Effector memory CD8-positive, alpha-beta T cell (primary cell): Measurements from ENCODE around the gene GMPS.
A peak's percentile ranks its signal among the peaks of the same experiment; 100 is the strongest.
"Not testable (repeated sequence)": the region's sequence is repeated elsewhere in the genome, so short reads cannot be mapped to it uniquely, and the experiment has no call there.

ENCODE experiments used
- ATAC-seq: fragments of 150-1000 bp; cut with Tn5 transposase; replicated peaks from 2 replicates; pipeline ENCODE4 v1.10.0; 2021; ENCODE audit warnings: mild to moderate bottlenecking, moderate library complexity
- DNase-seq, 3 experiments: peaks; one replicate each; pipeline ENCODE4 v3.0.0; 2021
- H3K27ac Mint-ChIP-seq, 2 donors: one replicate each; pipeline ENCODE4 v1.8.0; 2022; ENCODE audit warnings: mild to moderate bottlenecking in 2 of 2, mixed read lengths in 2 of 2, moderate library complexity in 2 of 2
- H3K27me3 Mint-ChIP-seq, 2 donors: one replicate each; pipeline ENCODE4 v1.8.0; 2022; ENCODE audit warnings: mixed read lengths in 2 of 2
- H3K36me3 Mint-ChIP-seq: one replicate; pipeline ENCODE4 v1.8.0; 2022; ENCODE audit warnings: mild to moderate bottlenecking, moderate library complexity, mixed read lengths; ENCODE audit not compliant: insufficient read depth
- H3K4me1 Mint-ChIP-seq, 2 donors: one replicate each; pipeline ENCODE4 v1.8.0; 2022; ENCODE audit warnings: low read depth in 2 of 2, mixed read lengths in 2 of 2
- H3K4me3 Mint-ChIP-seq, 2 donors: one replicate each; pipeline ENCODE4 v1.8.0; 2022; ENCODE audit warnings: mild to moderate bottlenecking in 2 of 2, mixed read lengths in 2 of 2, moderate library complexity in 2 of 2
- H3K9me3 Mint-ChIP-seq, 2 donors: one replicate each; pipeline ENCODE4 v1.8.0; 2022; ENCODE audit warnings: mixed read lengths in 2 of 2

GMPS gene

DNA sequence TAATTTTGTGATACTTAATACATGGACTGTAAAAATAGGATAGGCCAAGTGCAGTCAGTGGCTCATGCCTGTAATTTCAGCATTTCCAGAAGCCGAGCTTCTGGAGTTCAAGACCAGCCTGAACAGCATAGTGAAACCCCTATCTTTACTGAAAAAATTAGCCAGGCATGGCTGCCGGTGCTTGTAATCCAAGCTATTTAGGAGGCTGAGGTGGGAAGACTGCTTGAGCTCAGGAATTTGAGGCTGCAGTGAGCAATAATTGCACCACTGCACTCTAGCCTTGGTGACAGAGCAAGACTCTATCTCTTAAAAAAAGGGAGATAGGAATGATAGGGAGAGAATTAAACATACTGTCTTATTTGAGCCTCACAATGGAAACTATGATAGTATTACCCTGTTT is 51.0 kb downstream of the GMPS start:
- no peaks in the 10 kb centered on the region for H3K27me3 Mint-ChIP-seq
- H3K27ac Mint-ChIP-seq: no peak overlapping the region
- H3K4me1 Mint-ChIP-seq: no peaks in the 10 kb centered on the region
- H3K4me3 Mint-ChIP-seq: no peak overlapping the region
- no peak for DNase-seq
- no peaks in the 10 kb centered on the region for H3K9me3 Mint-ChIP-seq
- peaks cover 63% of the 10 kb centered on the region for H3K36me3 Mint-ChIP-seq
- no peak for ATAC-seq

DNA sequence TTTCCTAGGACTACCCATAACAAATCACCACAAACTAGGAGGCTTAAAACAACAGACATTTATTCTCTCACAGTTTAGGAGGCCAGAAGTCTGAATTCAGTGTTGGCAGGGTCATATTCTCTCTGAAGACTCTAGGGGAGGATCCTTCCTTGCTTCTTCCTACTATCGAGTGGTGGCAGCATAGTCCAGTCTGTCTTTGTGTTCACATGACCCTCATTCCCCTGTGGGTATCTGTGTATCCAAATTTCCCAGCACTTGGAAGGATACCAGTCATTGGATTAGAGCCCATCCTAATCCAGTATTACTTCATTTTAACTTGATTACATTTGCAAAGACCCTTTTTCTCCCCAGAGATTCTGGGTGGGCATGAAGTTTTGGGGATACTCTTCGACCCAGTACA is 63.8 kb downstream of the GMPS start:
- ATAC-seq (no peak), DNase-seq (no peak)
- Mint-ChIP-seq H3K9me3 (no peaks in the 10 kb centered on the region), H3K36me3 (peaks cover 42% of the 10 kb centered on the region), H3K27me3 (no peaks in the 10 kb centered on the region), H3K4me3 (no peak overlapping the region), H3K27ac (no peak overlapping the region), H3K4me1 (no peaks in the 10 kb centered on the region)

DNA sequence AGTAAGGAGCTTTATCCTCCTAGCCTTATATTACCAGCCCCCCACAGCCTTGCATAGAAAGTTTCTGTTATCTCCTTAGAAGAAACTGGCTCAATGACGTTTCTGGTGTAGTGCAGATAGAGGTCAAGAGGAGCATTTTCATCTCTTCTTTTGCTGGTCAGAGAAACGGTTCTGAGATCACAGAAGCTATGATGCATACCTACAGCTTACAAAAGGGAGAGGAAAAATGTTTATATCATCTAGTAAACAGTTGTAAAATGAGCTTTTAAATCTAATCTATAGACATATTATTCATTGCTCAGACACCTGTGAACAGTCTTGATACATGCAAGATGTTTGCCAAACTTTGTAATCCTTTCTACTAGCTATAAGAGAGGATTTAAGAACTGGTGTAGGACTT is 68.0 kb downstream of the GMPS start:
- no peaks in the 10 kb centered on the region for H3K4me1 Mint-ChIP-seq
- H3K36me3 Mint-ChIP-seq: peaks cover 35% of the 10 kb centered on the region

DNA sequence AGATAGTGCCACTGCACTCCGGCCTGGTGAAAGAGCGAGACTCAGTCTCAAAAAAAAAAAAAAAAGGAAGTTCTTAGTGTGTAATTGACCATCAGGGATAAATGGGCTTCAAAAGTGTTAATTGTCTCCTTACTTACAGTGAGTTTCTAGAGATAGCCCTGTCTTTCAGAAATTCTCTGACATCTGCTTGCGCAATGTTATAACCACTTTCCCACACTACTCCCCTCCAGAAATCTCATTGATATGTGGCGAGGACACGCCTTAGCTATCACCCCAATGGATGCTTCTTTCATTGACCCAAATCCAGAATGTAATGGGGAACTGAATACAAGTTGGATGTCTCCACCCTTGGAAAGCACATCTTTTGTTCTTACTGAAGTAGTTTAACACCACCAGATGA is 70.9 kb downstream of the GMPS start:
- no peak overlapping the region for H3K27ac Mint-ChIP-seq
- H3K9me3 Mint-ChIP-seq: no peaks in the 10 kb centered on the region
- peaks cover 23% of the 10 kb centered on the region for H3K36me3 Mint-ChIP-seq
- DNase-seq (no peak), ATAC-seq (no peak)
- no peaks in the 10 kb centered on the region for H3K27me3 Mint-ChIP-seq
- H3K4me3 Mint-ChIP-seq: no peak overlapping the region
- no peaks in the 10 kb centered on the region for H3K4me1 Mint-ChIP-seq

More for the DNA sequence above, 68.0 kb downstream of the GMPS start:
- Mint-ChIP-seq H3K9me3 (no peaks in the 10 kb centered on the region), H3K27ac (no peak overlapping the region), H3K4me3 (no peak overlapping the region), H3K27me3 (no peaks in the 10 kb centered on the region)
- no peak for ATAC-seq
- DNase-seq: no peak

DNA sequence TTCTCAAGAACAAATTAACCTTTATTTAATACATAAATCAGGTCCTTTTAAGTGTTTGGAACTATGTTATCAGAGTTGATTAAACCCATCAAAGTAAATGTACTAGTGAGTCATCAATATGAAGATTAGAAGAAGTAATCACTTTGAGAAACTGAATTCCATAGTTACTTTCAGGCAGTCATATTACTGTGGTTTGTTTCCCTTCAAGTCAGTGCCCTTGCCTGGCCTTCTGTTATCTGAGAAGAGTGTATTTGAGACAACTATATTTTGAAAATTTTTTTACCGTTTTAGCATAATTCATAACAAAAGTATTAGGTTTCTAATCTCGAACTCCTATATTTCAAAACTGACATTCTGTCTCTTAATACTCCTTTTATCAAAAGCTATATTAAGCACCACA is 73.6 kb downstream of the GMPS start:
- Mint-ChIP-seq H3K9me3 (no peaks in the 10 kb centered on the region), H3K27ac (no peak overlapping the region), H3K36me3 (peaks cover 7% of the 10 kb centered on the region), H3K4me1 (no peaks in the 10 kb centered on the region), H3K4me3 (no peak overlapping the region), H3K27me3 (no peaks in the 10 kb centered on the region)
- DNase-seq (no peak), ATAC-seq (no peak)

DNA sequence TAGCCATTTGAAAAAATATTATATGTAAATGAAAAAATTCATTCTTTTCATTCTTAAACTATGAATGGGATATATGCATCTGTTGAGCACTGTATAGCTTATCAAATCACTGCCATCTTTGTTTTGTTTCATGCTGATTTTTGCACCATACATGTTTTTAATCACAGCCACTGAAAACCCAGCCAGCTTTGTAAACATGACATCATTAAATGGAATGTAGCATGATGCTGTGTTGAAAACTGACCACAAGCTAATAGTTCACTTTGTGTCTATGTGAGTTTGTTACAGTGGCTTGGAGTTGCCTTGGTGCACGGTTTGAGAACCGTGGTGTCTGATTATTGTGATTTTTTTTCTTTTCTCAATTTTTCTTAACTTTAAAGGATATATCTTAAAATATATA is 75.7 kb downstream of the GMPS start:
- Mint-ChIP-seq H3K4me3 (no peak overlapping the region), H3K27me3 (no peaks in the 10 kb centered on the region), H3K9me3 (no peaks in the 10 kb centered on the region), H3K36me3 (peaks cover 2% of the 10 kb centered on the region), H3K27ac (no peak overlapping the region), H3K4me1 (no peaks in the 10 kb centered on the region)
- ATAC-seq (no peak), DNase-seq (no peak)

DNA sequence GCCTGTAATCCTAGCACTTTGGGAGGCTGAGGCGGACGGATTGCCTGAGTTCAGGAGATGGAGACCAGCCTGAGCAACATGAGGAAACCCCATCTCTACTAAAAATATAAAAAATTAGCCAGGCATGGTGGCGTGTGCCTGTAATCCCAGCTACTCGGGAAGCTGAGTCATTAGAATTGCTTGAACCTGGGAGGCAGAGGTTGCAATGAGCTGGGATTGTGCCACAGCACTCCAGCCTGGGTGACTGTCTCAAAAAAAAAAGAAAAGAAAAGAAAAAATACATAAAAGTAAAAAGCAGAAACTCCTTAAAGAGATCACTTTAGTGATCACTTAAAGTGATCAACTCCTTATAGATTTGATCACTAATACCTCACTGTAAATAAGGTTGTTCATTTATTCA is 78.0 kb downstream of the GMPS start:
- H3K27me3 Mint-ChIP-seq: no peaks in the 10 kb centered on the region
- H3K4me3 Mint-ChIP-seq: no peak overlapping the region
- ATAC-seq (no peak), DNase-seq (no peak)
- no peaks in the 10 kb centered on the region for H3K4me1 Mint-ChIP-seq
- H3K27ac Mint-ChIP-seq: peak overlapping the region in 1 of 2 donors; percentile 51
- H3K36me3 Mint-ChIP-seq: peaks cover 5% of the 10 kb centered on the region
- no peaks in the 10 kb centered on the region for H3K9me3 Mint-ChIP-seq

DNA sequence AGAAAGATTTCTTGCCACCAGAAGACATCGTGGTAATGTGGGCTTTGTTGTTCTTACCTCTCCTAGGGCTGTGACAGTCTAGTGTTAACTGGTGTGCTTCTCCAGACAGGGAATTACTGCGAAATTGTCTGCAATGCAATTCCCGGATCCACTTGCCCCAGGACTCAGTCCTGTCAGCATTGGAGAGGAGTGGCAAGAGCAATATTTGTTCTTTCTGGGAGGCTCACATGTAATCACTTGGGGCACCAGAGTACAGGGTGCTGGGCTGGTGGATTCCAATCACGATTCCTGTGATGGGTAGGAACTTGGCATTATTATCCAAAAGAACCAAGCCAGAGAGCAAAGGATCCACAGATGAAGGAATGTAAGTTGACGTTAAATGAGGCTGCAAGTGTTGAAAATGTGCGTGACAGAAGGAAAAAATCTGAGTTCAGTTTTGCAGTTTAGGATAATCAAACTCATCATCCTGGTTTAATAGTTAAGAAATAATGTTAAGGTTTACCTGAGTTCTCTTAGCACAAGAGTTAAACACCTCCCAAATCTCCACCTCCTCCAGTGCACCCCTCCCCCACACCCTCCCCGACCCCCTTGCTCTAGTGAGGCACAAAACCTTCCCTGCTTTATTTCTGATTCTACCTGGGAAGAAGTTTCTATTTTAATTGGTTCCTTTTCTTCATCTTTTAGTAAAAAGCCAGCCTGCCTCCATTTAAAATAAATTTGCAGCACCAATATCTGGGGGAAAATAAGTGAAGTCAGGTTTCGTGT is 79.2 kb downstream of the GMPS start:
- Mint-ChIP-seq H3K27ac (no peak overlapping the region), H3K9me3 (no peaks in the 10 kb centered on the region), H3K36me3 (peaks cover 5% of the 10 kb centered on the region), H3K4me3 (no peak overlapping the region), H3K27me3 (no peaks in the 10 kb centered on the region), H3K4me1 (no peaks in the 10 kb centered on the region)
- DNase-seq: no peak
- ATAC-seq: no peak

DNA sequence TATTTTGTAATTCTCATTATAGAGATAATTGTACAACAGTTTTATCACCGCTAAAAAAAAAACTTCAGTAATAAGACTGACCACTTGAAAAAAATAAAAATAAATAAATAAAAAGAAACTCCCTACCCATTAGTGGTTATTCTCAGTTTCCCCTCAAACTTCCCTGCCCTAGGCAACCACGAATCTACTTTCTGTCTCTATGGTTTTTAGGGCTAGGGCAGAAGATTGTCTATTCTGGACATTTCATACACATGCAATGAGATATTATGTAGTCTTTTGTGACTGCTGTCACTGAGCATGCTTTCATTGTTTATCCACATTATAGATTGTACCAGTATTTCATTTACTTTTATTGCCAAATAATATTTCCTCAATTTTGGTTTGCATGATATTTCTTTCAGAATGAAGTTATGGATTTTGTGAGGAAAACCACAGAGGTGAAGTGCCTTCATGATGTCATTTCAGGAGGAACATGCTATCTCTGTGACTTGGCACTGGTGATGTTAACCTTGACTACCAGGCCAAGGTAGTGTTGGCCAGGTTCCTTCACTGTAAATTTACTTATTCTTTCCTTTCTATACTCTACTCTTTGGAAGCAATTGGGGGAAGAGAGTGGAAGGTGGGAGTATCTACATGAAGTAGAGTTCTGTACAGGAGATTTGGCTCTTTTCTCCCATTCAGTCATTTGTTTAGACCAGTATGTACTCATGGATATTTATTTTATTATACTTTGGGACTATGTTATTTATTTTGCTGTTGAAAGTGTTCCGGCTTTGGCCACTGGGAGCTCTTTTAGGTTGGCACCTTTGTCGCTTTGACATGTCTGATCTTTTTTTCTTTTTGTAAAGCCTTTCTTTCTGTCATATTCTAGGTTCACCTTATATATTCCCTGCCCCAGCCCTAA is 86.3 kb downstream of the GMPS start:
- Mint-ChIP-seq H3K4me1 (no peaks in the 10 kb centered on the region), H3K27ac (no peak overlapping the region), H3K27me3 (no peaks in the 10 kb centered on the region), H3K4me3 (no peak overlapping the region), H3K9me3 (no peaks in the 10 kb centered on the region), H3K36me3 (no peaks in the 10 kb centered on the region)
- DNase-seq: no peak
- ATAC-seq: no peak

DNA sequence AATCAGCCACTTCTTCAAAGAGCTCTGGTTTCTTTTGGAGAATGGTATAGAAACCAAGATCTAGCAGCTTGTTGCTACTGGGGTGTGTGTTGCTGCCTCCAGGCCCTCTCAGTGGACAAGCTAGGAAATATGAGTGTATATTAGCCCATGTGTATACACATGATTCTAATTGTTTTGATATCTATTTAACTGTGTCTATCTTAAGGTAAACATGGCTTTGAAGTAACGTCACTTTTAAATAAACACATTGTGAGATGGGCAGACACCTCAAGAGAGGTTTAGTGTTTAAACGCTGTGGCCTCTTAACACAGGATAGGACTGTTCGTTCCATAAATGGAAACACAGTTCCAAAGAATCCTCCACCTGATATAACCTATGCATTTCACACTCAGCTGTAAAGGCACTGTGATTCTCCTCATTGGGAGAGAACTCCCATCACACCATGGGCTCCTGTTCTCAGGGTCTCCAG is 87.0 kb downstream of the GMPS start:
- Mint-ChIP-seq H3K36me3 (no peaks in the 10 kb centered on the region), H3K27me3 (no peaks in the 10 kb centered on the region), H3K9me3 (no peaks in the 10 kb centered on the region), H3K4me3 (no peak overlapping the region), H3K4me1 (no peaks in the 10 kb centered on the region), H3K27ac (no peak overlapping the region)
- ATAC-seq (no peak), DNase-seq (no peak)

DNA sequence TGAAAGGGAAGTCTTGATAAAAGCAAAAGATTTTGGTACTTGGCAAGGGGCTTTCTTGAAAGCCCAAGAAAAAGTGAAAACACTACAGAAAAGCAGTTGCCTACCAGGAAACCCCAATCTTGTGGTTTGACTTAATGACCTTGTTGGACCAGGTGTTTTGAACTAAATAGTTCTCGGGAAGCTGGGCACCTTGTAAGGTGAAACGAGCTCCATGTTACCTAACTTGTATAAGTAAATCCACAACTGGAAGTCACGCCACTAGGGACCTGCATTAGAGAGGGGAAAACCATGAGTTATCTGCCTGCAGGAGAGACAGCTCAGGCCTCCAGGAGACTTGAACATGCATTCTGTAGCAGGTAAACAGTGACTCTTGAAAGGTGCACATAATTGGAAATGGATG is 88.2 kb downstream of the GMPS start:
- ATAC-seq (no peak), DNase-seq (no peak)
- Mint-ChIP-seq H3K27ac (no peak overlapping the region), H3K4me3 (no peak overlapping the region), H3K4me1 (no peaks in the 10 kb centered on the region), H3K9me3 (no peaks in the 10 kb centered on the region), H3K36me3 (no peaks in the 10 kb centered on the region), H3K27me3 (no peaks in the 10 kb centered on the region)

DNA sequence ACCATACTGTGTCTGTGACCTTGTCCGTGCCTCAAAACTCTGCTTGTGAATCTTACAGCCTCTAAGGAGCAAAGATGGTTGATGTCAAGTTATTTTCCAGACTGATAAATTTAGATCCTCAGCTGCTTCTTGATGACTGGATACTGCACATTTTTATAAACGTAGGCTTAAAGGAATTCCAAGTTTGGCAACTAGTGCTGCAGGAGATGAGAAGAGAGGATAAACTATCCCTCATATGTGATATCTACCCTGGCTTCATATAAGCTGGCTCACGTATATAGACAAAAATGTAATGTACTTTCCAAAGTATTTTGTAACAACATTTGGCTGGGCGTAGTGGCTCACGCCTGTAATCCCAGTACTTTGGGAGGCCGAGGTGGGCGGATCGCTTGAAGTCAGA is 89.6 kb downstream of the GMPS start:
- Mint-ChIP-seq H3K27ac (no peak overlapping the region), H3K9me3 (no peaks in the 10 kb centered on the region), H3K36me3 (no peaks in the 10 kb centered on the region), H3K27me3 (no peaks in the 10 kb centered on the region), H3K4me1 (no peaks in the 10 kb centered on the region), H3K4me3 (no peak overlapping the region)
- ATAC-seq (no peak), DNase-seq (no peak)

DNA sequence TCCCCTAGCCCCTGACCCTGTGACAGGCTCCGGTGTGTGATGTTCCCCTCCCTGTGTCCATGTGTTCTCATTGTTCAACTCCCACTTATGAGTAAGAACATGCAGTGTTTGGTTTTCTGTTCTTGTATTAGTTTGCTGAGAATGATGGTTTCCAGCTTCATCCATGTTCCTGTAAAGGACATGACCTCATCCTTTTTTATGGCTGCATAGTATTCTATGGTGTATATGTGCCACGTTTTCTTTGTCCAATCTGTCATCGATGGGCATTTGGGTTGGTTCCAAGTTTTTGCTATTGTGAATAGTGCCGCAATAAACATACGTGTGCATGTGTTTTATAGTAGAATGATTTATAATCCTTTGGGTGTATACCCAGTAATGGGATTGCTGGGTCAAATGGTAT is 90.6 kb downstream of the GMPS start:
- DNase-seq, H3K27me3 Mint-ChIP-seq, H3K36me3 Mint-ChIP-seq, H3K9me3 Mint-ChIP-seq, H3K4me3 Mint-ChIP-seq, H3K4me1 Mint-ChIP-seq, H3K27ac Mint-ChIP-seq, ATAC-seq: not testable (repeated sequence)

DNA sequence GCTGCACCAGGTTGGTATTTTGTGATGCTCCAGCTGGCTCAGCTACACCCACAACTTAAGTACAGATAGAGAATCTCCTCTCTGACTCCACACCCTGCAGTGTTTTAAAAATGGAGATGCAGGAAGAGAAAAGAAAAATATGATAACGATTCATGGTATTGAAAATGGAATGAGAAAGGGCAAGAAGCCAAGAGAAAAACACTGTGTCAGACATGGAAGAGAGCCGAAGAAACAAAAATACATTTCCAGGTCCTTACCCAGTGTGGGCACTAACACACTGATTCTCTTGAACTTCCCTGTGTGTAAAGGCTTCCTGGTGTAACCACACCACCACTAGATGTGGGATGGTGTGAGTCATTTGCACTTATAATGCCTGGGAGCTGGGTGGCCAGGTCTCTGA is 93.1 kb downstream of the GMPS start:
- Mint-ChIP-seq H3K27ac (no peak overlapping the region), H3K4me1 (no peaks in the 10 kb centered on the region), H3K4me3 (no peak overlapping the region), H3K27me3 (no peaks in the 10 kb centered on the region), H3K36me3 (no peaks in the 10 kb centered on the region), H3K9me3 (no peaks in the 10 kb centered on the region)
- DNase-seq (no peak), ATAC-seq (no peak)
